ENCODE results near the gene FAM24A. TPM values are rescaled to one million over a fixed set of nuclear protein-coding genes. Genes with fewer than 3 reads are reported as not detected.
"Not testable (repeated sequence)": the region's sequence is repeated elsewhere in the genome, so short reads cannot be mapped to it uniquely, and the experiment has no call there.

The FAM24A gene, protein sequence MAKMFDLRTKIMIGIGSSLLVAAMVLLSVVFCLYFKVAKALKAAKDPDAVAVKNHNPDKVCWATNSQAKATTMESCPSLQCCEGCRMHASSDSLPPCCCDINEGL
- not detected in 2 replicates for total RNA-seq
- long read RNA-seq = 0 reads

DNA sequence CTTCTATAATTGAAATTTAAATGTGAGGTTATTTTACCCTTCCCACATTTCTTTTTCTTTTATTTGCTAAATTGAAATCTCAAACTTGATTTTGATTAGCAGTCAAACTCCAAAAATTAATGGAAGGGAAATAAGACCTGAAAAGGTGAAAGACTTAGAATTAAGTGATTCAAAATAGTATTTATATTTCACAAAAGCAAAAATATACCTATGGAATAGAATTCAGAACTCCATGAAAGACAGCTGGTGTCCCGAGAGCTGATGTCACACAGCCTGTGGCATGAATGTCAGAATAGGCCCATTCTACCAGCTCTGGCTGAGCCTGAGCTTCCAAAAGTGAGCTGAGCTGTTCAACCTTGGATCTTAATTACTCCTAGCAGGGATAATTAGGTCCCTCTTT lies at the start of gene FAM24A:
TSS of gene FAM24A (plus strand) at position 301 of the 400 bp plus-strand sequence. CDS start 1,025 bp downstream, outside the sequence.
- TF ChIP-seq, protein P1, sequence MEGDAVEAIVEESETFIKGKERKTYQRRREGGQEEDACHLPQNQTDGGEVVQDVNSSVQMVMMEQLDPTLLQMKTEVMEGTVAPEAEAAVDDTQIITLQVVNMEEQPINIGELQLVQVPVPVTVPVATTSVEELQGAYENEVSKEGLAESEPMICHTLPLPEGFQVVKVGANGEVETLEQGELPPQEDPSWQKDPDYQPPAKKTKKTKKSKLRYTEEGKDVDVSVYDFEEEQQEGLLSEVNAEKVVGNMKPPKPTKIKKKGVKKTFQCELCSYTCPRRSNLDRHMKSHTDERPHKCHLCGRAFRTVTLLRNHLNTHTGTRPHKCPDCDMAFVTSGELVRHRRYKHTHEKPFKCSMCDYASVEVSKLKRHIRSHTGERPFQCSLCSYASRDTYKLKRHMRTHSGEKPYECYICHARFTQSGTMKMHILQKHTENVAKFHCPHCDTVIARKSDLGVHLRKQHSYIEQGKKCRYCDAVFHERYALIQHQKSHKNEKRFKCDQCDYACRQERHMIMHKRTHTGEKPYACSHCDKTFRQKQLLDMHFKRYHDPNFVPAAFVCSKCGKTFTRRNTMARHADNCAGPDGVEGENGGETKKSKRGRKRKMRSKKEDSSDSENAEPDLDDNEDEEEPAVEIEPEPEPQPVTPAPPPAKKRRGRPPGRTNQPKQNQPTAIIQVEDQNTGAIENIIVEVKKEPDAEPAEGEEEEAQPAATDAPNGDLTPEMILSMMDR (conservative IDR thresholded peaks at IDR 0.05) = no peak
- DNase-seq (ENCODE audit: low read depth, low spot score) = no peak
- no peaks in the 10 kb centered on the region for H3K36me3 Mint-ChIP-seq (ENCODE audit: low read depth)
- H3K27ac Mint-ChIP-seq (ENCODE audit: unreplicated experiment) = no peak within 1 kb of the TSS
- peaks cover 37% of the 10 kb centered on the region for H3K27me3 Mint-ChIP-seq (ENCODE audit: low read depth)
- no peaks in the 10 kb centered on the region for H3K4me1 Mint-ChIP-seq
- no peak within 1 kb of the TSS for H3K4me3 Mint-ChIP-seq
- H3K9me3 Mint-ChIP-seq = no peaks in the 10 kb centered on the region

DNA sequence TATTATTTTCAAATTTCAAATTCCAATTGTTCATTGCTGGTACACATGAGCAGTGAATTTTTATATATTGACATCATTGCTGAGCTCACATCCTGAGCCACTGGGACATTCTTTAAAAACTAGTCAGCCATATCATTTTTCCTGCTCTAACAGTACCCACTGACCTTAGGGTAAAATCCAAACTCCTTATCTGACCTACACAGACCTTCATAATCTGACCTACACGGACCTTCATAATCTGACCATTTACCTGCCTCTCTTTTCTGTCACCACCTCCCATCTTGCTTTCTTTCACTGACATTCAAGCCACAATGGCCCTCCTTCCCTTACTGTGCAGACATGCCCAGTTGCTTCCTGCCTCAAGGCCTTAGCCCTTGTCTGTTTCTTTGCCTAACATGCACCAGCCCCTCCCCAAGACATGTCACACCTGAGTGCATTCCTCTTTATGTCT lies 48.7 kb upstream of the FAM24A start:
- TF ChIP-seq, protein P1 (conservative IDR thresholded peaks at IDR 0.05) = no peak
- H3K4me3 Mint-ChIP-seq = no peak overlapping the region
- peaks cover 16% of the 10 kb centered on the region for H3K27me3 Mint-ChIP-seq (ENCODE audit: low read depth)
- H3K4me1 Mint-ChIP-seq = no peaks in the 10 kb centered on the region
- no peaks in the 10 kb centered on the region for H3K36me3 Mint-ChIP-seq (ENCODE audit: low read depth)
- DNase-seq (ENCODE audit: low read depth, low spot score) = no peak
- peaks cover 2% of the 10 kb centered on the region for H3K9me3 Mint-ChIP-seq
- no peak overlapping the region for H3K27ac Mint-ChIP-seq (ENCODE audit: unreplicated experiment)

DNA sequence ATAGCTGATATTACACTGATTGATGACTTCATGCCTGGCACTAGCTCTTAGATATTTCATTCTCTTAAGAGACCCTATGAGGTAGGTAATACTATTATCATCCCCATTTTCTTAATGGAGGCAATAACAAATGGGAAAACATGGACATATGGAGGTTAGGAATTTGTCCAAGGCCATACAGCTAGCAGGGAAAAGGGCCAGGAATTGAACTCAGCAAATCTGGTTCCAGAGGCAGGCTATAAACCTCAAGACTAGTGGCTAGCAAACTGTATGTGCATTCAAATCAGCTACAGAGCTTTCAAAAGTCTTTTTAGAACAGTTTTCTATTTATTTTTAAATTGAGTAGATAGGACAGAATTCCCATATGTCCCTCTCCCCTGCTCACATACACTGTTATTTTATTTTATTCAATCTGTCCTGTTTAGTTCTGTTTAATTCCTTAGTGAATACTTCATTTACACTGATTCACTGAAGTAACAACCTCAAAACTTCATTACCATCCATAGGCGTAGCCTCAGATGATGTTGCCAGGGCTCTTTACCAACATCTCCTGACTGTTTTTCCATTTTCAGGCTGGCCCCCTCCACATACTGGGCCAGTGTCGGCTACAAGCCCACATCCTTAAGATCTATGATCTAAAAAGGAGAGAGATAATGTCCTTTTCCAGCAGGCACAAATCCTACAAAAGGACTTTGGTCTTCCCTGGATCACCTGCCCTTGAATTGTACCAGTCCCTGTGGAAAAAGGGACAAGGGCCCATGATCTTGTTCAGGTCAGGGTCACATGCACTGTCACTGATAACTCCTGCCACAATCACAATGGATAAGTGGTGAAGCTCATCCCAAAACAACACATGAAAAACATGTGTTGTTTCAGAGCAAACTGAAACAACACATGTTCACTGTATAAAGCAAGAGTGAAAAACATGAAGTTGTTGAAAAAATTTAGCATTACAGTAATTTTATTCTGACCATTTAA lies 46.9 kb upstream of the FAM24A start:
- peaks cover 5% of the 10 kb centered on the region for H3K9me3 Mint-ChIP-seq
- peaks cover 16% of the 10 kb centered on the region for H3K27me3 Mint-ChIP-seq (ENCODE audit: low read depth)
- no peaks in the 10 kb centered on the region for H3K4me1 Mint-ChIP-seq
- TF ChIP-seq, protein P1 (conservative IDR thresholded peaks at IDR 0.05) = no peak
- no peaks in the 10 kb centered on the region for H3K36me3 Mint-ChIP-seq (ENCODE audit: low read depth)
- DNase-seq (ENCODE audit: low read depth, low spot score) = no peak
- no peak overlapping the region for H3K4me3 Mint-ChIP-seq
- no peak overlapping the region for H3K27ac Mint-ChIP-seq (ENCODE audit: unreplicated experiment)

DNA sequence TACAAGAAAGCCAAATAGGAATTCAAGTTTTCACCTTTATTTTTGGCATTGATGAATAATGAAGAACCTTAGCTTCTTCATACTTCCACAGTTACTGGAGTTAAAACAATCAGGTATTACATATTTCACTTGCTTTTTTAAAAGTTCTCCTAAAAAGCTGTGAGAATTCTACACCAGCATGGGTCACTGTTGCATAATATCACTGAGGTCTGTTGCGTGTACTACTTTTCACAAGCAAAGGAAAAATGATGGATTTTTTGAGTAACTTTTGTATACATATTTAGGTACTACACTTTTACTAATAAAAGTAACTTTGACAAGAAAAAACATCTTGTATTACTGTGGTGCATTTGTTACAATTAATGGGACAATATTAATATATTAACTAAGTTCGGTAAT lies 46.2 kb upstream of the FAM24A start:
- Mint-ChIP-seq H3K36me3 (ENCODE audit: low read depth) (no peaks in the 10 kb centered on the region), H3K27me3 (ENCODE audit: low read depth) (peaks cover 16% of the 10 kb centered on the region), H3K4me1 (no peaks in the 10 kb centered on the region), H3K4me3 (no peak overlapping the region), H3K27ac (ENCODE audit: unreplicated experiment) (no peak overlapping the region), H3K9me3 (peaks cover 5% of the 10 kb centered on the region)
- no peak for DNase-seq (ENCODE audit: low read depth, low spot score)
- TF ChIP-seq, protein P1 (conservative IDR thresholded peaks at IDR 0.05) = no peak

DNA sequence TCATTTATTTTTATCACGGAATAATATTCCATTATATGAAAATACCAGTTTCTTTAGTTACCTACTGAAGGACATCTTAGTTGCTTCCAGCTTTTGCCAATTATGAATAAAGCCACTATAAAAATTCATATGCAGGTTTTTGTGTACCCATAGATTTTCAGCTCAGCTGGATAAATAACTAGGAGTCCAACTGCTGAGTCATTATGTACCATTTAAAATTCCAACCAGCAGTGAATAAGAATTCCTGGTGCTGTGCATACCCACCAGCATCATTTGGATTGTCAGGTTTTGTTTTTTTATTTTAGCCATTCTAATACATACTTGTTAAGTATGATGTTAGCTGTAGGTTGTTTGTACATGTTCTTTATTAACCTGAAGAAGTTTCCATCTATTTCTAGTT lies 45.5 kb upstream of the FAM24A start:
- peaks cover 6% of the 10 kb centered on the region for H3K9me3 Mint-ChIP-seq
- H3K4me3 Mint-ChIP-seq = no peak overlapping the region
- H3K4me1 Mint-ChIP-seq = no peaks in the 10 kb centered on the region
- H3K36me3 Mint-ChIP-seq (ENCODE audit: low read depth) = no peaks in the 10 kb centered on the region
- H3K27me3 Mint-ChIP-seq (ENCODE audit: low read depth) = peaks cover 16% of the 10 kb centered on the region
- H3K27ac Mint-ChIP-seq (ENCODE audit: unreplicated experiment) = no peak overlapping the region
- TF ChIP-seq, protein P1 (conservative IDR thresholded peaks at IDR 0.05) = no peak
- no peak for DNase-seq (ENCODE audit: low read depth, low spot score)

DNA sequence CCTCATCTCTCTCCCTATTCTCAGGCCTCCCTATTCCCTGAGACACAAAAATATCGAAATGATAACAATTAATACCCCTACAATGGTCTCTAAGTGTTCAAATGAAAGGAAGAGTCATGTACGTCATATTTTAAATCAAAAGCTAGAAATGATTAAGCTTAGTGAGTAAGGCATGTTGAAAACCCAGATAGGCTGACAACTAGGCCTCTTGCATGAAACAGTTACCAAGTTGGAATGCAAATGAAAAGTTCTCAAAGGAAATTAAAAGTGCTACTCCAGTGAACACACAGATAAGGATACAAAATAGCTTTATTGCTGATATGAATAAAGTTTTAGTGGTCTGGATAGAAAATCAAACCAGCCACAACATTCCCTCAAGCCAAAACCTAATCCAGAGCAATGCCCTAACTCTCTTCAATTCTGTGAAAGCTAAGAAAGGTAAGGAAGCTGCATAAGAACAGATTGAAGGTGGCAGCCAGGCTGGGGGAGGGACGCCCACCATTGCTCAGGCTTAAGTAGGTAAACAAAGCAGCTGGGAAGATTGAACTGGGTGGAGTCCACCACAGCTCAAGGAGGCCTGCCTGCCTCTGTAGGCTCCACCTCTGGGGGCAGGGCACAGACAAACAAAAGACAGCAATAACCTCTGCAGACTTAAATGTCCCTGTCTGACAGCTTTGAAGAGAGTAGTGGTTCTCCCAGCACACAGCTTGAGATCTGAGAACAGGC lies 43.5 kb upstream of the FAM24A start:
- peaks cover 13% of the 10 kb centered on the region for H3K27me3 Mint-ChIP-seq (ENCODE audit: low read depth)
- H3K36me3 Mint-ChIP-seq (ENCODE audit: low read depth); DNase-seq (ENCODE audit: low read depth, low spot score): not testable (repeated sequence)

DNA sequence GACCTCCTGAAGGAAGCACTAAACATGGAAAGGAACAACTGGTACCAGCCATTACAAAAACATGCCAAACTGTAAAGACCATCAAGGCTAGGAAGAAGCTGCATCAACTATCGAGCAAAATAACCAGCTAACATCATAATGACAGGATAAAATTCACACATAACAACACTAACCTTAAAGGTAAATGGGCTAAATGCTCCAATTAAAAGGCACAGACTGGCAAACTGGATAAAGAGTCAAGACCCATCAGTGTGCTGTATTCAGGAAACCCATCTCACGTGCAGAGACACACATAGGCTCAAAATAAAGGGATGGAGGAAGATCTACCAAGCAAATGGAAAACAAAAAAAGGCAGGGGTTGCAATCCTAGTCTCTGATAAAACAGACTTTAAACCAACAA lies 41.6 kb upstream of the FAM24A start:
- DNase-seq (ENCODE audit: low read depth, low spot score); H3K36me3 Mint-ChIP-seq (ENCODE audit: low read depth); H3K27ac Mint-ChIP-seq (ENCODE audit: unreplicated experiment); H3K4me3 Mint-ChIP-seq; H3K4me1 Mint-ChIP-seq; H3K27me3 Mint-ChIP-seq (ENCODE audit: low read depth): not testable (repeated sequence)
- H3K9me3 Mint-ChIP-seq = peaks cover 10% of the 10 kb centered on the region

More for the DNA sequence above, 43.5 kb upstream of the FAM24A start:
- not testable (repeated sequence) for H3K4me1 Mint-ChIP-seq; H3K27ac Mint-ChIP-seq (ENCODE audit: unreplicated experiment); H3K4me3 Mint-ChIP-seq
- H3K9me3 Mint-ChIP-seq = peaks cover 10% of the 10 kb centered on the region

DNA sequence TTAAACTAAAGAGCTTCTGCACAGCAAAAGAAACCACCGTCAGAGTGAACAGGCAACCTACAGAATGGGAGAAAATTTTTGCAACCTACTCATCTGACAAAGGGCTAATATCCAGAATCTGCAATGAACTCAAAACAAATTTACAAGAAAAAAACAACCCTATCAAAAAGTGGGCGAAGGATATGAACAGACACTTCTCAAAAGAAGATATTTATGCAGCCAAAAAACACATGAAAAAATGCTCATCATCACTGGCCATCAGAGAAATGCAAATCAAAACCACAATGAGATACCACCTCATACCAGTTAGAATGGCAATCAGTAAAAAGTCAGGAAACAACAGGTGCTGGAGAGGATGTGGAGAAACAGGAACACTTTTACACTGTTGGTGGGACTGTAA lies 38.5 kb upstream of the FAM24A start:
- H3K4me3 Mint-ChIP-seq; H3K9me3 Mint-ChIP-seq; H3K27me3 Mint-ChIP-seq (ENCODE audit: low read depth); DNase-seq (ENCODE audit: low read depth, low spot score); H3K27ac Mint-ChIP-seq (ENCODE audit: unreplicated experiment); H3K36me3 Mint-ChIP-seq (ENCODE audit: low read depth): not testable (repeated sequence)
- peaks cover 12% of the 10 kb centered on the region for H3K4me1 Mint-ChIP-seq
